GM23338 (cell line): ENCODE data around the gene DMAC2L.

ENCODE experiments used
- CREB1 ChIP-seq: fragments of 250-450 bp; sonication (Bioruptor Pico); IDR thresholded peaks from 2 replicates; pipeline ENCODE4 v1.5.0; 2020; ENCODE audit warnings: low read depth, mild to moderate bottlenecking, moderate library complexity
- CTCF ChIP-seq, 2 experiments: fragments of 200-600 bp in 1 of 2; sonication (generic) in 1 of 2; conservative IDR thresholded peaks; 2 replicates each; pipeline versions ENCODE4 v1.5.1 to v1.6.1; 2016 to 2017; ENCODE audit warnings: antibody characterized with exemption in 2 of 2, low read depth in 2 of 2, mild to moderate bottlenecking in 2 of 2, moderate library complexity in 1 of 2
- ETS1 ChIP-seq: IDR thresholded peaks from 2 replicates; pipeline ENCODE4 v1.6.1; 2016; ENCODE audit warnings: antibody characterized with exemption
- EZH2 ChIP-seq: fragments of 200-600 bp; sonication (generic); IDR thresholded peaks from one replicate; pipeline ENCODE4 v1.8.0; 2017; ENCODE audit warnings: antibody characterized with exemption, mild to moderate bottlenecking, low read depth; ENCODE audit not compliant: unreplicated experiment
- EZH2phosphoT487 ChIP-seq: fragments of 200-600 bp; sonication (generic); IDR thresholded peaks from one replicate; pipeline ENCODE4 v1.8.1; 2018; ENCODE audit warnings: antibody characterized with exemption; ENCODE audit not compliant: unreplicated experiment
- JUNB ChIP-seq: IDR thresholded peaks from one replicate; pipeline ENCODE4 v1.6.1; 2016; ENCODE audit warnings: antibody characterized with exemption; ENCODE audit not compliant: unreplicated experiment
- NANOG ChIP-seq: IDR thresholded peaks from 2 replicates; pipeline ENCODE4 v1.6.1; 2016; ENCODE audit warnings: antibody characterized with exemption, borderline replicate concordance
- POLR2AphosphoS5 ChIP-seq: IDR thresholded peaks from 2 replicates; pipeline ENCODE4 v1.6.1; 2016; ENCODE audit warnings: antibody characterized with exemption, low read depth
- REST ChIP-seq: IDR thresholded peaks from one replicate; pipeline ENCODE4 v1.6.1; 2018; ENCODE audit warnings: antibody characterized with exemption; ENCODE audit not compliant: unreplicated experiment
- STAT1 ChIP-seq: IDR thresholded peaks from one replicate; pipeline ENCODE4 v1.6.1; 2016; ENCODE audit warnings: antibody characterized with exemption; ENCODE audit not compliant: unreplicated experiment
- ZNF114 ChIP-seq: fragments of 250-450 bp; sonication (Bioruptor Pico); IDR thresholded peaks from 2 replicates; pipeline ENCODE4 v1.5.0; 2020; ENCODE audit warnings: mild to moderate bottlenecking, moderate library complexity
- ZNF462 ChIP-seq: fragments of 250-450 bp; sonication (Bioruptor Pico); IDR thresholded peaks from 2 replicates; pipeline ENCODE4 v1.5.0; 2020; ENCODE audit warnings: mild to moderate bottlenecking, moderate library complexity

GRCh38 chr14:50354527-50354926, 42.4 kb downstream of the DMAC2L start:
- TF ChIP-seq POLR2AphosphoS5 = no peak
- TF ChIP-seq CTCF (conservative IDR thresholded peaks at IDR 0.05; ENCODE audit: low read depth in 2 of 2) = no peak
- no peak for TF ChIP-seq EZH2
- TF ChIP-seq CREB1 (CRISPR knock-in tag) = no peak
- no peak for TF ChIP-seq JUNB
- TF ChIP-seq REST = no peak
- no peak for TF ChIP-seq NANOG
- TF ChIP-seq ETS1 = no peak
- TF ChIP-seq EZH2phosphoT487 = no peak
- no peak for TF ChIP-seq ZNF462 (CRISPR knock-in tag)
- TF ChIP-seq ZNF114 (CRISPR knock-in tag) = no peak
- TF ChIP-seq STAT1 = no peak
